ENCODE measurements around the gene SCPEP1. TPM values are rescaled to one million over a fixed set of nuclear protein-coding genes. Genes with fewer than 3 reads are reported as not detected.

Gene SCPEP1
- total and polyA plus RNA-seq, 10 of the 15 experiments (the other 5 are each of a cell fraction or from before 2014, with no cell fraction given): 31.2 to 80.2 (median 40.7) TPM

GRCh38 chr17:56930739-56931337 is 47.1 kb upstream of the SCPEP1 start:
- 67% methylated on average over 2 of the region's 2 CpGs for WGBS (ENCODE audit: insufficient coverage, insufficient replicate concordance, low lambda C conversion rate, missing lambda C conversion rate)
- intact Hi-C loops (cut with micrococcal nuclease; ENCODE audit: unreplicated experiment): no loop called here
- no TSS peak for BruUV-seq (replicated peaks)
- TF ChIP-seq CEBPB (IDR thresholded peaks at IDR 0.05; ENCODE audit: borderline replicate concordance in 1 of 2, low read depth in 2 of 2, low read length in 2 of 2) (no peak), YY1 (IDR thresholded peaks at IDR 0.05; ENCODE audit: low read depth, low read length) (no peak), IRF5 (IDR thresholded peaks at IDR 0.05; ENCODE audit: borderline replicate concordance) (no peak), ZSCAN29 (IDR thresholded peaks at IDR 0.05) (no peak), E2F4 (IDR thresholded peaks at IDR 0.05; ENCODE audit: low read depth, low read length) (no peak), ASH2L (IDR thresholded peaks at IDR 0.05; ENCODE audit: borderline replicate concordance, low read depth) (no peak), JUND (IDR thresholded peaks at IDR 0.05; ENCODE audit: low read depth, low read length) (no peak)
- TF ChIP-seq, protein P1, sequence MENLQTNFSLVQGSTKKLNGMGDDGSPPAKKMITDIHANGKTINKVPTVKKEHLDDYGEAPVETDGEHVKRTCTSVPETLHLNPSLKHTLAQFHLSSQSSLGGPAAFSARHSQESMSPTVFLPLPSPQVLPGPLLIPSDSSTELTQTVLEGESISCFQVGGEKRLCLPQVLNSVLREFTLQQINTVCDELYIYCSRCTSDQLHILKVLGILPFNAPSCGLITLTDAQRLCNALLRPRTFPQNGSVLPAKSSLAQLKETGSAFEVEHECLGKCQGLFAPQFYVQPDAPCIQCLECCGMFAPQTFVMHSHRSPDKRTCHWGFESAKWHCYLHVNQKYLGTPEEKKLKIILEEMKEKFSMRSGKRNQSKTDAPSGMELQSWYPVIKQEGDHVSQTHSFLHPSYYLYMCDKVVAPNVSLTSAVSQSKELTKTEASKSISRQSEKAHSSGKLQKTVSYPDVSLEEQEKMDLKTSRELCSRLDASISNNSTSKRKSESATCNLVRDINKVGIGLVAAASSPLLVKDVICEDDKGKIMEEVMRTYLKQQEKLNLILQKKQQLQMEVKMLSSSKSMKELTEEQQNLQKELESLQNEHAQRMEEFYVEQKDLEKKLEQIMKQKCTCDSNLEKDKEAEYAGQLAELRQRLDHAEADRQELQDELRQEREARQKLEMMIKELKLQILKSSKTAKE (IDR thresholded peaks at IDR 0.05; ENCODE audit: low read depth, poor library complexity, severe bottlenecking): no peak
- TF ChIP-seq, protein P2, sequence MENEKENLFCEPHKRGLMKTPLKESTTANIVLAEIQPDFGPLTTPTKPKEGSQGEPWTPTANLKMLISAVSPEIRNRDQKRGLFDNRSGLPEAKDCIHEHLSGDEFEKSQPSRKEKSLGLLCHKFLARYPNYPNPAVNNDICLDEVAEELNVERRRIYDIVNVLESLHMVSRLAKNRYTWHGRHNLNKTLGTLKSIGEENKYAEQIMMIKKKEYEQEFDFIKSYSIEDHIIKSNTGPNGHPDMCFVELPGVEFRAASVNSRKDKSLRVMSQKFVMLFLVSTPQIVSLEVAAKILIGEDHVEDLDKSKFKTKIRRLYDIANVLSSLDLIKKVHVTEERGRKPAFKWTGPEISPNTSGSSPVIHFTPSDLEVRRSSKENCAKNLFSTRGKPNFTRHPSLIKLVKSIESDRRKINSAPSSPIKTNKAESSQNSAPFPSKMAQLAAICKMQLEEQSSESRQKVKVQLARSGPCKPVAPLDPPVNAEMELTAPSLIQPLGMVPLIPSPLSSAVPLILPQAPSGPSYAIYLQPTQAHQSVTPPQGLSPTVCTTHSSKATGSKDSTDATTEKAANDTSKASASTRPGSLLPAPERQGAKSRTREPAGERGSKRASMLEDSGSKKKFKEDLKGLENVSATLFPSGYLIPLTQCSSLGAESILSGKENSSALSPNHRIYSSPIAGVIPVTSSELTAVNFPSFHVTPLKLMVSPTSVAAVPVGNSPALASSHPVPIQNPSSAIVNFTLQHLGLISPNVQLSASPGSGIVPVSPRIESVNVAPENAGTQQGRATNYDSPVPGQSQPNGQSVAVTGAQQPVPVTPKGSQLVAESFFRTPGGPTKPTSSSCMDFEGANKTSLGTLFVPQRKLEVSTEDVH (IDR thresholded peaks at IDR 0.05; ENCODE audit: low read depth, partially characterized antibody): no peak
- TF ChIP-seq, protein P3, sequence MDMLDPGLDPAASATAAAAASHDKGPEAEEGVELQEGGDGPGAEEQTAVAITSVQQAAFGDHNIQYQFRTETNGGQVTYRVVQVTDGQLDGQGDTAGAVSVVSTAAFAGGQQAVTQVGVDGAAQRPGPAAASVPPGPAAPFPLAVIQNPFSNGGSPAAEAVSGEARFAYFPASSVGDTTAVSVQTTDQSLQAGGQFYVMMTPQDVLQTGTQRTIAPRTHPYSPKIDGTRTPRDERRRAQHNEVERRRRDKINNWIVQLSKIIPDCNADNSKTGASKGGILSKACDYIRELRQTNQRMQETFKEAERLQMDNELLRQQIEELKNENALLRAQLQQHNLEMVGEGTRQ (IDR thresholded peaks at IDR 0.05; ENCODE audit: borderline replicate concordance, low read depth, low read length): no peak

More at GRCh38 chr17:56930739-56931337, 47.1 kb upstream of the SCPEP1 start:
- no peak for ATAC-seq
- POLR2A ChIA-PET: no interaction called here
- CTCF ChIA-PET: interaction anchor here (0.6 to 4.1 kb wide), 4 partner anchors 9 to 110 kb away, joined by 4 to 19 read pairs (median 7); no protein-coding TSS in a partner anchor
- Histone ChIP-seq H3K27me3 (replicated peaks in 1 of 2; ENCODE audit: control insufficient read depth in 2 of 2, insufficient read depth in 2 of 2, low read length in 1 of 2) (no peaks in the 10 kb centered on the region), H3K27ac (ENCODE audit: control insufficient read depth, insufficient read depth) (no peak overlapping the region), H3K9me3 (replicated peaks; ENCODE audit: control insufficient read depth, insufficient read depth, low read length) (peaks cover 2% of the 10 kb centered on the region; the same call in 2 of the 3 replicates), H3K9ac (ENCODE audit: control insufficient read depth, insufficient read depth, low read length) (no peak overlapping the region), H2AFZ (ENCODE audit: control insufficient read depth, low read depth, low read length) (no peak overlapping the region), H3K36me3 (ENCODE audit: control insufficient read depth in 2 of 2, insufficient read depth in 2 of 2, low read length in 1 of 2) (no peaks in the 10 kb centered on the region), H3K79me2 (ENCODE audit: control insufficient read depth, insufficient read depth, low read length) (no peaks in the 10 kb centered on the region), H4K20me1 (ENCODE audit: control insufficient read depth, insufficient read depth) (no peaks in the 10 kb centered on the region), H3K4me3 (no peak overlapping the region), H3K4me2 (ENCODE audit: control insufficient read depth, insufficient read depth) (no peak overlapping the region), H3K4me1 (ENCODE audit: control insufficient read depth, insufficient read depth, low read length) (no peaks in the 10 kb centered on the region)
- SMC1A ChIA-PET (ENCODE audit: uncharacterized antibody, unreplicated experiment): interaction anchor here (1.5 to 3.4 kb wide), 3 partner anchors 11 to 112 kb away, joined by 4 to 21 read pairs (median 7); no protein-coding TSS in a partner anchor
- RAD21 ChIA-PET (ENCODE audit: unreplicated experiment): no interaction called here
- no peak for FAIRE-seq
- in situ Hi-C loops (cut with MboI): no loop called here
- no peak for DNase-seq (ENCODE audit: low read depth, low spot score)
